K562 (cell line): ENCODE data around the gene TSEN34. TPM values are rescaled to one million over a fixed set of nuclear protein-coding genes. Genes with fewer than 3 reads are reported as not detected.

Experiments used
- CCAR2 ChIP-seq: fragments of 200-400 bp; formaldehyde crosslinking; IDR thresholded peaks from 2 replicates; pipeline ENCODE4 v1.6.1; 2017; ENCODE audit warnings: mild to moderate bottlenecking, low read depth, low read length
- CEBPG ChIP-seq, 3 experiments: fragments of 200-800 bp in 1 of 3; sonication (Bioruptor generic) in 1 of 3; sonication (generic) in 1 of 3; formaldehyde crosslinking in 1 of 3; IDR thresholded peaks in 2 of 3; conservative IDR thresholded peaks in 1 of 3; 2 replicates each; pipeline versions ENCODE4 v1.6.1 to v1.8.0; 2016 to 2022; ENCODE audit warnings: missing compliant biosample characterization in 2 of 3, missing genetic modification characterization in 2 of 3, mild to moderate bottlenecking in 1 of 3, missing genetic modification reagents in 1 of 3
- DNMT1 ChIP-seq: fragments of 450-650 bp; IDR thresholded peaks from 2 replicates; pipeline ENCODE4 v1.6.1; 2016; ENCODE audit warnings: antibody characterized with exemption, mild to moderate bottlenecking
- E2F3 ChIP-seq: fragments of 250-450 bp; sonication (Bioruptor Pico); IDR thresholded peaks from 2 replicates; pipeline ENCODE4 v1.4.0; 2020; ENCODE audit warnings: mild to moderate bottlenecking
- MEF2A ChIP-seq: IDR thresholded peaks from 2 replicates; pipeline ENCODE4 v1.6.1; 2011; ENCODE audit warnings: low read depth, mild to moderate bottlenecking, low read length, moderate library complexity; ENCODE audit not compliant: control insufficient read depth
- NRF1 ChIP-seq, 2 experiments: fragments of 450-650 bp; IDR thresholded peaks in 1 of 2; conservative IDR thresholded peaks in 1 of 2; 2 replicates each; pipeline ENCODE4 v1.6.1; 2014; ENCODE audit warnings: mild to moderate bottlenecking in 2 of 2
- PTTG1 ChIP-seq: fragments of 450-650 bp; IDR thresholded peaks from 2 replicates; pipeline ENCODE4 v1.6.1; 2016; ENCODE audit warnings: low read depth, mild to moderate bottlenecking, missing genetic modification characterization, missing compliant biosample characterization
- SIN3A ChIP-seq, 2 experiments: fragments of 150-350 bp in 1 of 2; IDR thresholded peaks; 2 replicates each; pipeline ENCODE4 v1.6.1; 2011 to 2016; ENCODE audit warnings: borderline replicate concordance in 2 of 2, low read depth in 2 of 2, low read length in 2 of 2, mild to moderate bottlenecking in 2 of 2, moderate library complexity in 2 of 2; ENCODE audit not compliant: control insufficient read depth in 1 of 2
- SMARCA4 ChIP-seq: fragments of 450-650 bp; IDR thresholded peaks from 2 replicates; pipeline ENCODE4 v1.6.1; 2016
- SREBF1 ChIP-seq: fragments of 150-350 bp; IDR thresholded peaks from 2 replicates; pipeline ENCODE4 v1.6.1; 2014; ENCODE audit warnings: antibody characterized with exemption, low read depth, low read length, borderline replicate concordance
- ZNF707 ChIP-seq: fragments of 250-450 bp; sonication (Bioruptor Pico); conservative IDR thresholded peaks from 2 replicates; pipeline ENCODE4 v1.8.0; 2022; ENCODE audit warnings: inconsistent platforms, mild to moderate bottlenecking, moderate library complexity
- polyA plus RNA-seq, 8 experiments: library from polyadenylated mRNA; depleted of rRNA in 4 of 8; stranded (reverse) in 5 of 8; unstranded in 3 of 8; fragments of >200 nt; fragmentation: Nextera tagmentation in 2 of 8; fragmentation: Illumina TruSeq in 1 of 8; extraction: Ambion mirVana in 2 of 8; extraction: Trizol in 1 of 8; gene quantifications; 2 replicates each; pipeline versions ENCODE4 v1.2.1 to v1.2.3, GENCODE V29; 2011 to 2014; ENCODE audit warnings: inconsistent platforms in 1 of 8, missing spikeins in 1 of 8
- total RNA-seq, 7 experiments: library from RNA; depleted of rRNA in 6 of 7; stranded (reverse); fragments of >200 nt in 6 of 7; fragmentation: Illumina TruSeq in 2 of 7; extraction: Trizol in 2 of 7; gene quantifications; 2 replicates each; pipeline versions ENCODE4 v1.2.1 to v1.2.3, GENCODE V29; 2011 to 2021; ENCODE audit warnings: low replicate concordance in 1 of 7
- TF ChIP-seq, protein P1 (sequence below): sonication (generic); formaldehyde crosslinking; IDR thresholded peaks from 2 replicates; pipeline ENCODE4 v1.8.0; 2022; ENCODE audit warnings: mild to moderate bottlenecking, low read depth, missing genetic modification reagents
- TF ChIP-seq, protein P2 (sequence below), 2 experiments: fragments of 450-650 bp; IDR thresholded peaks; 2 replicates each; pipeline ENCODE4 v1.6.1; 2018; ENCODE audit warnings: mild to moderate bottlenecking in 2 of 2, low read depth in 1 of 2; ENCODE audit not compliant: partially characterized antibody in 2 of 2
- TF ChIP-seq, protein P3 (sequence below), 2 experiments: IDR thresholded peaks; 2 replicates each; pipeline ENCODE4 v1.6.1; 2012; ENCODE audit warnings: improper control_type of control experiment in 2 of 2, low read depth in 2 of 2, low read length in 2 of 2, borderline replicate concordance in 1 of 2
- TF ChIP-seq, protein P4 (sequence below): fragments of 450-650 bp; IDR thresholded peaks from 2 replicates; pipeline ENCODE4 v1.6.1; 2016; ENCODE audit warnings: borderline replicate concordance

TSEN34 gene
- total and polyA plus RNA-seq, 9 of the 15 experiments (the other 6 are each of a cell fraction or from before 2014, with no cell fraction given), result 3.1 to 57.6 (median 29.5) TPM

DNA sequence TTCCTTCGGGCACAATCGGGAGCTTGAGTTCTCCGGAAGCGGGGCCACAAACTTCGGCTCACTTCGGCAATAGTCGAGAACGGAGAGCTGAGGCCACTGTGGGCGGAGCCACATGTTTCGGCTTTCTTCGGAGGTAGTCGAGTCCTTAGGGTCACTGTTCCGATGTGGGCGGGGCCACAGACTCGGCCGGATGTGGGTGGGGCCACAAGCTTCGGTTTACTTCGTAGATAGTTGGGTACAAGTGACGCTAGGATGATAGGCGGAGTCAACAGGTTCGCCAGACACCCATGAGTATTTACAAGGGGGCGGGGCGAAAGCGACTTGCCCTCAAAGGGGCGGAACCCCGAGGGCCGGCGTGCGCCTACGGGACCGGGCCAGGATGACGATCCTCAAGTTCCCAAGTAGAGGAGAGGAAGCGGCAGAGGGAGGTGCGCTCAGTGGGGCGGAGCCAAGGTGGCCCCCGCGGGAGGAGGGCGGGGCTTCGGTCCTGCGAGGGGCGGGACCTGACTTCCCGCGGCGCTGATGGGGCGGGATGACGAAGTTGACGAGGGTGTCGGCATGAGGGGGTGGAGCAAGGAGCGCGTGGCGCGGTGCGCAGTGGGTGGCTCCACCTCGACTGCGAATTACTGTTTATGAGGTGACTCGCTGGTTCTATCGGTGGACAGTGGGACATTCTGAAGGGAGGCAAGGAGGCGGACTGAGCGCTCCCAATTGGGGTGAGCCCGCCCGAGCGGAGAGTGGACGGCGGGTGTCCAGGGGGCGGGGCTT, 1.2 kb upstream of the TSEN34 start (continued):
- TF ChIP-seq, protein P1, sequence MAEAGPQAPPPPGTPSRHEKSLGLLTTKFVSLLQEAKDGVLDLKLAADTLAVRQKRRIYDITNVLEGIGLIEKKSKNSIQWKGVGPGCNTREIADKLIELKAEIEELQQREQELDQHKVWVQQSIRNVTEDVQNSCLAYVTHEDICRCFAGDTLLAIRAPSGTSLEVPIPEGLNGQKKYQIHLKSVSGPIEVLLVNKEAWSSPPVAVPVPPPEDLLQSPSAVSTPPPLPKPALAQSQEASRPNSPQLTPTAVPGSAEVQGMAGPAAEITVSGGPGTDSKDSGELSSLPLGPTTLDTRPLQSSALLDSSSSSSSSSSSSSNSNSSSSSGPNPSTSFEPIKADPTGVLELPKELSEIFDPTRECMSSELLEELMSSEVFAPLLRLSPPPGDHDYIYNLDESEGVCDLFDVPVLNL (CRISPR knock-in tag), result peak; percentile 85
- TF ChIP-seq, protein P2, sequence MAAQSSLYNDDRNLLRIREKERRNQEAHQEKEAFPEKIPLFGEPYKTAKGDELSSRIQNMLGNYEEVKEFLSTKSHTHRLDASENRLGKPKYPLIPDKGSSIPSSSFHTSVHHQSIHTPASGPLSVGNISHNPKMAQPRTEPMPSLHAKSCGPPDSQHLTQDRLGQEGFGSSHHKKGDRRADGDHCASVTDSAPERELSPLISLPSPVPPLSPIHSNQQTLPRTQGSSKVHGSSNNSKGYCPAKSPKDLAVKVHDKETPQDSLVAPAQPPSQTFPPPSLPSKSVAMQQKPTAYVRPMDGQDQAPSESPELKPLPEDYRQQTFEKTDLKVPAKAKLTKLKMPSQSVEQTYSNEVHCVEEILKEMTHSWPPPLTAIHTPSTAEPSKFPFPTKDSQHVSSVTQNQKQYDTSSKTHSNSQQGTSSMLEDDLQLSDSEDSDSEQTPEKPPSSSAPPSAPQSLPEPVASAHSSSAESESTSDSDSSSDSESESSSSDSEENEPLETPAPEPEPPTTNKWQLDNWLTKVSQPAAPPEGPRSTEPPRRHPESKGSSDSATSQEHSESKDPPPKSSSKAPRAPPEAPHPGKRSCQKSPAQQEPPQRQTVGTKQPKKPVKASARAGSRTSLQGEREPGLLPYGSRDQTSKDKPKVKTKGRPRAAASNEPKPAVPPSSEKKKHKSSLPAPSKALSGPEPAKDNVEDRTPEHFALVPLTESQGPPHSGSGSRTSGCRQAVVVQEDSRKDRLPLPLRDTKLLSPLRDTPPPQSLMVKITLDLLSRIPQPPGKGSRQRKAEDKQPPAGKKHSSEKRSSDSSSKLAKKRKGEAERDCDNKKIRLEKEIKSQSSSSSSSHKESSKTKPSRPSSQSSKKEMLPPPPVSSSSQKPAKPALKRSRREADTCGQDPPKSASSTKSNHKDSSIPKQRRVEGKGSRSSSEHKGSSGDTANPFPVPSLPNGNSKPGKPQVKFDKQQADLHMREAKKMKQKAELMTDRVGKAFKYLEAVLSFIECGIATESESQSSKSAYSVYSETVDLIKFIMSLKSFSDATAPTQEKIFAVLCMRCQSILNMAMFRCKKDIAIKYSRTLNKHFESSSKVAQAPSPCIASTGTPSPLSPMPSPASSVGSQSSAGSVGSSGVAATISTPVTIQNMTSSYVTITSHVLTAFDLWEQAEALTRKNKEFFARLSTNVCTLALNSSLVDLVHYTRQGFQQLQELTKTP (IDR thresholded peaks at IDR 0.05; ENCODE audit: low read depth in 1 of 2, partially characterized antibody in 2 of 2), result peak in 1 of 2 experiments; percentile 47
- TF ChIP-seq E2F3 (CRISPR knock-in tag) (peak; percentile 70; the same call in 1 of the 2 replicates), SREBF1 (0 out of 2 replicates have a peak, but pooled peaks have one; percentile 58), SIN3A (IDR thresholded peaks at IDR 0.05; ENCODE audit: borderline replicate concordance in 2 of 2, control insufficient read depth in 1 of 2, low read depth in 2 of 2, low read length in 2 of 2) (0 out of 4 replicates have a peak, but pooled peaks of 1 of the 2 experiments have one; percentile 35), MEF2A (0 out of 2 replicates have a peak, but pooled peaks have one; percentile 8), SMARCA4 (peak; percentile 32; the same call in 1 of the 2 replicates), PTTG1 (no peak), DNMT1 (no peak), CEBPG (CRISPR knock-in tag; IDR thresholded peaks at IDR 0.05) (no peak), CEBPG (tag; conservative IDR thresholded peaks at IDR 0.05 in 1 of 2, IDR thresholded peaks at IDR 0.05 in 1 of 2) (no peak), NRF1 (conservative IDR thresholded peaks at IDR 0.05 in 1 of 2, IDR thresholded peaks at IDR 0.05 in 1 of 2) (peak; percentile 92 to 93), ZNF707 (CRISPR knock-in tag) (no peak), CCAR2 (no peak)
- TF ChIP-seq, protein P3, sequence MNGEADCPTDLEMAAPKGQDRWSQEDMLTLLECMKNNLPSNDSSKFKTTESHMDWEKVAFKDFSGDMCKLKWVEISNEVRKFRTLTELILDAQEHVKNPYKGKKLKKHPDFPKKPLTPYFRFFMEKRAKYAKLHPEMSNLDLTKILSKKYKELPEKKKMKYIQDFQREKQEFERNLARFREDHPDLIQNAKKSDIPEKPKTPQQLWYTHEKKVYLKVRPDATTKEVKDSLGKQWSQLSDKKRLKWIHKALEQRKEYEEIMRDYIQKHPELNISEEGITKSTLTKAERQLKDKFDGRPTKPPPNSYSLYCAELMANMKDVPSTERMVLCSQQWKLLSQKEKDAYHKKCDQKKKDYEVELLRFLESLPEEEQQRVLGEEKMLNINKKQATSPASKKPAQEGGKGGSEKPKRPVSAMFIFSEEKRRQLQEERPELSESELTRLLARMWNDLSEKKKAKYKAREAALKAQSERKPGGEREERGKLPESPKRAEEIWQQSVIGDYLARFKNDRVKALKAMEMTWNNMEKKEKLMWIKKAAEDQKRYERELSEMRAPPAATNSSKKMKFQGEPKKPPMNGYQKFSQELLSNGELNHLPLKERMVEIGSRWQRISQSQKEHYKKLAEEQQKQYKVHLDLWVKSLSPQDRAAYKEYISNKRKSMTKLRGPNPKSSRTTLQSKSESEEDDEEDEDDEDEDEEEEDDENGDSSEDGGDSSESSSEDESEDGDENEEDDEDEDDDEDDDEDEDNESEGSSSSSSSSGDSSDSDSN (IDR thresholded peaks at IDR 0.05; ENCODE audit: borderline replicate concordance in 1 of 2, low read depth in 2 of 2, low read length in 2 of 2), result no peak
- TF ChIP-seq, protein P4, sequence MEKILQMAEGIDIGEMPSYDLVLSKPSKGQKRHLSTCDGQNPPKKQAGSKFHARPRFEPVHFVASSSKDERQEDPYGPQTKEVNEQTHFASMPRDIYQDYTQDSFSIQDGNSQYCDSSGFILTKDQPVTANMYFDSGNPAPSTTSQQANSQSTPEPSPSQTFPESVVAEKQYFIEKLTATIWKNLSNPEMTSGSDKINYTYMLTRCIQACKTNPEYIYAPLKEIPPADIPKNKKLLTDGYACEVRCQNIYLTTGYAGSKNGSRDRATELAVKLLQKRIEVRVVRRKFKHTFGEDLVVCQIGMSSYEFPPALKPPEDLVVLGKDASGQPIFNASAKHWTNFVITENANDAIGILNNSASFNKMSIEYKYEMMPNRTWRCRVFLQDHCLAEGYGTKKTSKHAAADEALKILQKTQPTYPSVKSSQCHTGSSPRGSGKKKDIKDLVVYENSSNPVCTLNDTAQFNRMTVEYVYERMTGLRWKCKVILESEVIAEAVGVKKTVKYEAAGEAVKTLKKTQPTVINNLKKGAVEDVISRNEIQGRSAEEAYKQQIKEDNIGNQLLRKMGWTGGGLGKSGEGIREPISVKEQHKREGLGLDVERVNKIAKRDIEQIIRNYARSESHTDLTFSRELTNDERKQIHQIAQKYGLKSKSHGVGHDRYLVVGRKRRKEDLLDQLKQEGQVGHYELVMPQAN, result peak; percentile 89
